Measurements from ENCODE around the gene ANKS1A.

The ANKS1A gene

GRCh38 chr6:35054106-35054742 lies 165.2 kb downstream of the ANKS1A start:
- no peak for DNase-seq (ENCODE audit: low read depth)

GRCh38 chr6:35054743-35055130 lies 165.7 kb downstream of the ANKS1A start:
- DNase-seq (ENCODE audit: low read depth): no peak

DNA sequence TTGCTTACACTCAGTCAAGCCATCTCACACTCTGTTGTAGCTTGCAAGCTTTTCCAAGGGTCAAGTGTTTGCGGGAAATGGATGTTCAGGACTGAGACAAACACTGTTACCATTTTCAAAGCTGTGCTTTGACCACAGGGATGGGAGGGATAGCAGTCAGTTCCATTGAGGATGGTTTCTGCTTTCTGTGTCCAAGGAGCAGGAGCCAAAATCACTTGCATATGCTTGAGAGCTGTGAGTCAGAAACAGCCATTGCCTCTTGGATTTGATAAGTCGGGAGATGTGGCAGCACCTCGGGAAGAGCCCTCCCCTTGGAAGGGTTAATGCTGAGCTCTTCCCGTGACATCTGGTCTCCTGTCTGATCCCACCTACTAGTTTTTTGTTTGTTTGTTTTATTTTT lies 166.8 kb downstream of the ANKS1A start:
- no peak for DNase-seq (ENCODE audit: low read depth)

DNA sequence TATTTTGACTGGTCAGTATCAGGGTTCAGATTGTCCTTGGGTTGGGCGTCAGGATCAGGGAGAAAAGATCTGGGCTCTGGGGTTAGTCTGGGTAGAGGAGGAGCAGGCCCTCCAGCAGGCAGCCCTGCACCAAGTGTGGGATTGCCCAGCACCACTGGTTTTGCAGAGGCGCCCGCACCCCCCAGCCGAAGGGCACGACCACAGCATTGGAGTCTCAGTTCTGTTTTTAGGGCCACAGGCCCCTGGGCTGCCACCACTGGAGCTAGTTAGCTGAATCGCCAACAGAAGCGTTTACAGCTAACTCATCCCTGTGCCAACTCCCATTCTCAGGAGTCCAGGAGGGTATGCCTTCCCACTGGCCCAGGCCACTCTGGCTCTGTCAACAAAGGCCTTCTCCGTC lies 167.9 kb downstream of the ANKS1A start:
- DNase-seq (ENCODE audit: low read depth): no peak

DNA sequence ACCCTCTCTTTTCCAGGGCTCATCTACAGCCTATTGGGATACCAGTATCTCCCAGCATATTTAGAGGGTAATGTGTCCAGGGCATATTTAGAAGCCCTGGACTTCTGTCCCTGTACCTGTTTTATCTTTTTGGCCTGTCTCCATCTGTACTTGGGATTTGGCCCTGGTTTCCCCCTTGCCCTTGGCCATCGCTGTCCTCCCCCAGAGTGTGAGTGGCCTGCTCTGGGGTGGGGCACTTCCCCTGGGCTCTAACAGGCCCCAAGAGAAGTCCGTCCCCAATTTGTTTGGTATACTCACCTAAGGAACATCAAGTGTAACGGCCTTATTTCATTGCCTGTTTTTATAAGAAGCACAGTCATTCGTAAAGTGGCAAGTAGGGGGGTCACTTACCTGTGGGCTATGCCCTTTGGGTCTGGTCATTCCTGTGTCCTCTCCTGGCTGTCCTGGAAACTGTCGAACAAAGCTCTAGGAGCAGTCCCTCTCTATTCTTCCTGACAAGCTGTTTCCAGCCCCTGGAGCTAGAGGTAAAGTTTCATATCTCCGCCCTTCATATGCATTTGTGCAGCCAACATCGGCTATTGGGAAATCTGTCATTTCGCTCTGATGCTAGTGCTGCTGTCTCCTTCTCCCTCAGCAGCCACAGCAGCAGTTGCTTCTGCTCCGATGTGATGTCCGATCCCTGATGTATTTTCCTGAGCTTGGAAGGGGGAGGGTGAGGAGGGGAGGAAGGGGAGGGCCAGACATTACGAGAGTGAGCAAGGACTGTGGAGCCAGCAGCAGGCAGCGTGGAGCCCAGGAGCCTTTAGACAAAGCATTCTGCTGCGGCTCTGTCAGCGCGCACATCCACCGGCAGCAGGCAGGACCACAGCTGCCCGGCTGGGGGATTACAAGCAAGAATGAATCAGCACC lies 168.6 kb downstream of the ANKS1A start:
- no peak for DNase-seq (ENCODE audit: low read depth)

DNA sequence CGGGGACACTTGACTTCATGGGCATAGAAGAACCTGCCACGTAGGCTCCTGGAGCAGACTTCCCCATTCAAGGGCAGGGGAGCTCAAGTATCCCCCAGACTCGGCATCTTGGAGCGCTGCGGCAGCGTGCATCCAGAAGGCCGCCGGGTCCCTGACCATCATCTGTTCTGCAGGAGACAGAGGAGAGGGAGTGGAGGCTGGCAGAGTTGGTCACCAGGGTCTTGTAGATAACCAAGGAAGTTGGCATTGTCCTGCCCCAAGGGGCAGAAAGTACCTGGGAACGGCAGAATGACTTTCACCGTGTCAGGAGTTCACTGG lies 169.3 kb downstream of the ANKS1A start:
- DNase-seq (ENCODE audit: low read depth): no peak

GRCh38 chr6:35058865-35059522 lies 169.9 kb downstream of the ANKS1A start:
- DNase-seq (ENCODE audit: low read depth): no peak

- DNase-seq (ENCODE audit: low read depth): no peak
Observed at GRCh38 chr6:35059596-35060345, 170.7 kb downstream of the ANKS1A start.

DNA sequence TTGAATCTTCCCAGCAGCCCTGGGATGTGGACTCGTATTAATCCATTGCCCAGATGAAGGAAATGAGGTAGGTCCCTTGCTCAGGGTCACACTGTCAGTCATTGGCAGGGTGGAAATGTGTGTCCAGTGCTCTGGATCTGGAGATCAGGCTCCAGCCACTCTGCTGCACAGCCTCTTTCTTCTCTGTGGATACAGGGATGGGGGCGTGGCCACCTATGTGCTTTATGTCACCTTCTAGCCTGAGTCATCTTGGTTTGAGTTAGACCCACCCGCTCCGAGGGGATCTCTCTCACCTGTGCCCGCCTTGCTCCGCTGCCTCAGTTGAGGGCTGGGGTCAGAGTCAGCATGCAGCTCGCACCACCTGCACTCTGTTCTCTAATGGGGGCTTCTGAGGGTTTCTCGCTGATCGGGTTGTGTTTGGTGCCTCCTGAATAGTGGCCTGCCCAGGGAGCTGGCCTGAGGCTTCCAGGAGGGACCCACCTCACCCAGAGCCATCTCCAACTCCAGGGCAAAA lies 172.1 kb downstream of the ANKS1A start:
- DNase-seq (ENCODE audit: low read depth): peak; percentile 17

DNA sequence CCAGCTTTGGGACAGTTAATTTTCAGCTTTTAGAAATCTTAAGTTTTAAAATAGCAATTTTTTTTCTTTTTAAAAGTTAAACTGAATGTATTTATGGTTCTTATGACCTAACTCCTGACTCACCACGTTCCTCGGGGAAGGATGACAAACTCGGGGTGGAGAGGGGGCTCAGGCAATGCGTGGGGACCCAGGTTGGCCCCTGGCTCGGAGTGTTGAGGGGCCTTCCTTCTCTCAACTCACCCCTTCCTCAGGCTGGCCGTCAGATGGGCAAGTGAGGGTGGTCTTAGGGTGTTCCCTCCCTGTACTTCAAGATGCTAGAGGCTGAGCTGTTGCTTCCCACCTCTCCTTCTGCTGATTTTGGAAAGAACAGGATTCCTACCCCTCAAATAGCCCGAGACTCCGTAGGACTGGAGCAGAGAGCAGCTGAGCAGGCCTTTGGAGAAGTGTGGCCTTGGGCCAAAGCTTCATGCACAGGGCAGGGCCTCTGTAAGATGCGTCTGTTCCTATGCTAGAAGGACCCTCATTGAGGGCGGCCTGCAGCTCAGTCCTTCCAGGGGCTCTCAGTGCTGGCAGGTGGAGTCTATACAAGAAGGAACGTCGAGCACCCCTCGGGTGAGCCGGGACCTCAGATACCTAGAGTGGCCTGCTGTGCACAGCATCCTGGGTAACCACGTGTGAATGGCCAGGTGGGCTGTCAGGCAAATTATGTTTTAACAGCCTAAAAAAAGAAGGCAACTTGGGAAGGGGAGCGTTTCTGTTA lies 172.8 kb downstream of the ANKS1A start:
- DNase-seq (ENCODE audit: low read depth): peak; percentile 23

GRCh38 chr6:35062676-35063574 lies 173.9 kb downstream of the ANKS1A start:
- DNase-seq (ENCODE audit: low read depth): no peak

- no peak for DNase-seq (ENCODE audit: low read depth)
Observed at GRCh38 chr6:35063701-35064280, 174.7 kb downstream of the ANKS1A start.

- DNase-seq (ENCODE audit: low read depth): no peak
Observed at GRCh38 chr6:35064290-35064689, 175.2 kb downstream of the ANKS1A start.

DNA sequence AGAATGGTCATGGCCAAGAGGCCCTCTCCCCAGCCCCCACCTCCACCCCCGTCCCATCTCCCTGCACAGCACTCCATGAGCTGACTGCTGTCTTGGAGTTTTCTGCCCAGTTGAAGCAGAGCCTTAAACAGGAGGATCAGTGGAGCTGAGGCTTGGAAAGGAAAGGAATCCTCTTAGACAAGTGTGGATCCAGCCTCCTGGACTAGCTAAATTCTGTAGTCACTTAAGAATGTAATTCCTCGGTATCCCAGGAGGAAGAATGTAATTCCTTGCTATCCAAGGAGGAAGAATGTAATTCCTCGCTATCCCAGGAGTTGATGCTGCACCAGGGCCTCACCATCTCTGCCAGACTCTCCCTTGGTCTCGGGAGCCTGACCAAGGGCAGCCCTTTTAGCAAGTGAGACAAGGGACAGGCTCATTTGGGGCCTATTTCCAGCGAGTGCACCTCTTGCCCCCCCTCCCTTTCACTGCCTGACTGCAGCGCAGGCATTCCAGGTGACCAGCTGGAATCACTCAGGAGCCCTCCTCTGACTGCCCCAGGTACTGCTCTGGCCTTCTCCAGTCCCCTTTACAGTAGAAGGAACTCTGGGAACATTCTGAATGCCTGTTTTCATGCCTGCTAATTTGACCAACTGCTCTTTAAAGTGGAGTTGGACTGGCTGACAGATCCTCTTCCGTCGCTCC lies 175.8 kb downstream of the ANKS1A start:
- DNase-seq (ENCODE audit: low read depth): no peak

GRCh38 chr6:35065441-35065800 lies 176.4 kb downstream of the ANKS1A start:
- DNase-seq (ENCODE audit: low read depth): no peak

DNA sequence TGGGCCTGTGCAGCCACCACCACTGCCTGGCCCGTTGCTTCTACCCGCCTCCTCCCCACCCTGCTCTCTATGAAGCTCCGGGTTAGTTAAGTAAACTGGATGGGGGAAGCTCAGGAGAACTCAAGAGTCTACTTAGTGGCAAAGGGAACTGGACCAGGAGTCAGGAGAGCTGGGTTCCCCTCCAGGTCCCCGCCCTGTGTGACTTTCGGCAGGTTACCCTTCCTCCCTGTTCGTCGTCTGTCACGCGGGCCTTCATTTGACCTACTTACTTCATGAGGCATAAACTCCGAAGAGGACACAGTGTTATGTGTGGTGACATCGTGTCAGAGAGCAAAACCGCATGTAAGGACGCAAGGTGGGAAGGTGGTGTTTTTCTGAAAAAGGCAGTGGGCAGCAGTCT lies 176.8 kb downstream of the ANKS1A start:
- DNase-seq (ENCODE audit: low read depth): no peak

DNA sequence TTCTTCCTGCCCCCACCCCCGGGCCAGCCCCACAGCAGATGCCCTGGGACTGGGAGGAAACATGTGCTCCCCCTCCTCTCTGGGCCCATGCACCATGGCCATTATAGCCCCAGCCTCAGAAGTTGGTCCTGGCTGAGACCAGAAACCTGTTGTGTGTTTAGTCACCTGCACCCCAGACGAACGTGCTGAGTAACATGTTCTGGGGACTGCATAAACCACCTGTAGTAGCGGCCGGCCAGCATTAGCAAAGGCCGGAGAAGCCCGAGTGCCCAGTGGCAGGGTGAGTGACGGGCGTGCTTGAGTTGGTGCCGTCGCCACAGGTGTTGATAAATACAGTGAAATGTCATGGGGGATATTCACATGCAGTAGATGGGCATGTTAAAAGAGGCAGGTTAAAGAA lies 178.2 kb downstream of the ANKS1A start:
- DNase-seq (ENCODE audit: low read depth): no peak

DNA sequence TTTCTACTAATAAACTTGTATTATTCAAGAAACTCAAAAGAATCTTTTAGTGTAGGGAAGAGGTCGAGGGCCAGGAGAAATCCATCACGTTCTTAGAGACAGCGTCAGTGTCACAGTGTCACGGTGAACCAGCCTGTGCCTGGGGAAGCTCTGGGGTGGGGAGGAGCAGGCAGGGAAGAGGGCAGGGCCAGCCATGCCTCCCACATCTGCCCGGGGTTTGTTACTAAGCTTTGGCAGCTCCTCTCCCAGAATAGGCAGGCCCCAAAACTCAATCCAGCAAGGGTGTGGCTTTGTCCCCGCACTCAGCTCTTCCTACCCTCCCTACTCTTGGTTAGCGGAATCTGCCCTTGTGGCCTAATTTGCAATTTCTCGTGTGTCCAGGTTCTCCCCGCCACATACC lies 179.2 kb downstream of the ANKS1A start:
- DNase-seq (ENCODE audit: low read depth): no peak

DNA sequence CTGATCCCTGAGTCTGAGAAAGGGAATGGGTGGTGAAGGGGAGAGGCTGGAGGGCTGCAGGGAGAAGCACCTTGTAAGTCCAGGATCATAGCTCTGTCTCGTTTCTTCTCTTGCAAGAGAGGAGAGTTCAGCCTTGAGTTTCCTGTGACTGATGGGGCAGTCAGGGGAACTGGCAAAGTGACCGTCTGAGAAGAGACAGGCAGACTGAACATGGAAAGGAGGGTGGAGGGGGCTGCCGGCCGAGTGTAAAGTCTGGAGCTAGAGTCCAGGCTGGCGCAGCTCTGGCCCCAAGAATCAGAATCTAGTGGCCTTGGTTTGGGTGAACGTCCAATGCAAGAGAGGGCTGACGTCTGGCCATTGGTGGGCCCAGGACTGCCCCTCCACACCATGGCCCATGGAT lies 179.6 kb downstream of the ANKS1A start:
- DNase-seq (ENCODE audit: low read depth): no peak

GRCh38 chr6:35069262-35069661 lies 180.2 kb downstream of the ANKS1A start:
- DNase-seq (ENCODE audit: low read depth): no peak
